Liver (tissue), 3 donors: ENCODE results near the gene SF1.

Experiments used
- CTCF ChIP-seq: fragments of 150-350 bp; IDR thresholded peaks from 2 replicates; pipeline ENCODE4 v1.5.1; 2017; ENCODE audit warnings: improper control_type of control experiment, low read depth, low read length; ENCODE audit not compliant: missing input control
- RAD21 ChIP-seq, 2 donors: IDR thresholded peaks; 2 replicates each; pipeline ENCODE4 v1.6.1; 2016; ENCODE audit warnings: antibody characterized with exemption in 2 of 2, mild to moderate bottlenecking in 2 of 2
- TAF1 ChIP-seq: conservative IDR thresholded peaks from 2 replicates; pipeline ENCODE4 v1.6.1; 2016; ENCODE audit warnings: antibody characterized with exemption, mild to moderate bottlenecking
- donor health status: healthy.
- donor health status: healthy.

- no peak for TF ChIP-seq TAF1
- peak; percentile 63 for TF ChIP-seq CTCF
- peak; percentile 79 to 90 for TF ChIP-seq RAD21 (IDR thresholded peaks at IDR 0.05)
Observed at GRCh38 chr11:64787526-64788320, 9.4 kb upstream of the SF1 start.
